HepG2 (cell line): ENCODE data around the gene ABO. TPM values are rescaled to one million over a fixed set of nuclear protein-coding genes. Genes with fewer than 3 reads are reported as not detected.

ENCODE experiments used
- ATAC-seq: fragments of 200-7000 bp; cut with Tn5 transposase; 3 replicates; pipeline ENCODE4 v1.9.1; 2020; ENCODE audit warnings: mild to moderate bottlenecking, moderate library complexity
- BruUV-seq: library from RNA; stranded (reverse); fragments of 400-500 nt; replicated peaks from 2 replicates; lab custom pipeline; 2021; lab: Mats Ljungman, UMichigan
- CTCF ChIA-PET: fragments of 300-600 bp; formaldehyde crosslinking; extraction: SDS; loops from one replicate; lab custom pipeline; 2021; ENCODE audit warnings: low total read pairs, inconsistent platforms, low intra/inter-chr PET ratio; lab: Yijun Ruan, JAX
- POLR2A ChIA-PET: fragments of 350-600 bp; sonication (Branson Sonifier 250); formaldehyde crosslinking; loops from one replicate; lab custom pipeline; 2020; ENCODE audit warnings: antibody characterized with exemption, inconsistent platforms; lab: Yijun Ruan, JAX
- DNase-seq: peaks from one replicate; pipeline ENCODE4 v3.0.0-alpha.2; 2015; ENCODE audit warnings: low spot score
- FAIRE-seq: peaks from 3 replicates; lab custom pipeline; 2011; peaks lifted over from hg19 to GRCh38; lab: Jason Lieb, UNC
- H2AFZ ChIP-seq: one replicate; pipeline ENCODE4 v1.6.1; 2011; ENCODE audit warnings: low read length, inconsistent platforms
- H3K27ac ChIP-seq: fragments of 300-600 bp; 3 replicates; pipeline ENCODE4 v1.8.0; 2011; ENCODE audit warnings: mixed run types, mild to moderate bottlenecking, mixed read lengths, low read length, inconsistent platforms; ENCODE audit not compliant: insufficient read depth; ENCODE audit errors: extremely low read length
- H3K27me3 ChIP-seq, 2 experiments: fragments of 200-600 bp in 1 of 2; 2 replicates in 1 of 2; 3 replicates in 1 of 2; pipeline versions ENCODE4 v1.6.0 to v1.8.0; 2011; ENCODE audit warnings: low read length in 2 of 2, mild to moderate bottlenecking in 2 of 2, moderate library complexity in 2 of 2, inconsistent platforms in 1 of 2; ENCODE audit not compliant: insufficient read depth in 2 of 2, control insufficient read depth in 1 of 2
- H3K36me3 ChIP-seq, 2 experiments: fragments of 200-600 bp in 1 of 2; replicated peaks in 1 of 2; 2 replicates in 1 of 2; 3 replicates in 1 of 2; pipeline versions ENCODE4 v1.5.1 to v1.8.0; 2011; ENCODE audit warnings: low read length in 2 of 2, inconsistent platforms in 1 of 2; ENCODE audit not compliant: insufficient read depth in 2 of 2, control insufficient read depth in 1 of 2
- H3K4me1 ChIP-seq: 2 replicates; pipeline ENCODE4 v1.5.1; 2012; ENCODE audit warnings: low read length, inconsistent platforms; ENCODE audit not compliant: insufficient read depth
- H3K4me2 ChIP-seq: 2 replicates; pipeline ENCODE4 v1.6.0; 2011; ENCODE audit warnings: low read depth, low read length, inconsistent platforms
- H3K4me3 ChIP-seq, 3 experiments: fragments of 200-600 bp in 1 of 3; sonication (generic), shearing (Covaris generic) in 1 of 3; replicated peaks in 1 of 3; 2 replicates each; pipeline ENCODE4 v1.5.1; 2011 to 2016; ENCODE audit warnings: low read length in 3 of 3, inconsistent platforms in 2 of 3, low read depth in 2 of 3, mild to moderate bottlenecking in 2 of 3, control low read depth in 1 of 3, mixed read lengths in 1 of 3; ENCODE audit not compliant: insufficient read depth in 1 of 3
- H3K79me2 ChIP-seq: one replicate; pipeline ENCODE4 v1.6.1; 2011; ENCODE audit warnings: low read length, inconsistent platforms; ENCODE audit not compliant: insufficient read depth
- H3K9ac ChIP-seq: 2 replicates; pipeline ENCODE4 v1.6.0; 2011; ENCODE audit warnings: mild to moderate bottlenecking, low read depth, low read length, inconsistent platforms; ENCODE audit not compliant: insufficient read depth
- H3K9me3 ChIP-seq: 2 replicates; pipeline ENCODE4 v1.5.1; 2012; ENCODE audit warnings: mild to moderate bottlenecking, low read length
- H4K20me1 ChIP-seq: 2 replicates; pipeline ENCODE4 v1.6.0; 2011; ENCODE audit warnings: inconsistent platforms, mild to moderate bottlenecking, low read length, moderate library complexity; ENCODE audit not compliant: insufficient read depth
- BATF2 ChIP-seq: sonication (generic); formaldehyde crosslinking; IDR thresholded peaks from 2 replicates; pipeline ENCODE4 v1.8.0; 2022; ENCODE audit warnings: mild to moderate bottlenecking, missing genetic modification reagents, moderate library complexity
- GMEB2 ChIP-seq: IDR thresholded peaks from 2 replicates; pipeline ENCODE4 v1.6.1; 2016; ENCODE audit warnings: missing biosample characterization, missing genetic modification reagents, low read depth
- ISL2 ChIP-seq: sonication (generic); formaldehyde crosslinking; IDR thresholded peaks from 2 replicates; pipeline ENCODE4 v1.5.0; 2020; ENCODE audit warnings: missing genetic modification reagents
- JDP2 ChIP-seq: sonication (generic); formaldehyde crosslinking; IDR thresholded peaks from 2 replicates; pipeline ENCODE4 v1.8.1; 2022; ENCODE audit warnings: missing genetic modification reagents, borderline replicate concordance
- KDM2A ChIP-seq: sonication (generic); formaldehyde crosslinking; IDR thresholded peaks from 2 replicates; pipeline ENCODE4 v1.4.0; 2020; ENCODE audit warnings: low read depth, missing genetic modification reagents, borderline replicate concordance
- KLF13 ChIP-seq: sonication (generic); formaldehyde crosslinking; IDR thresholded peaks from 2 replicates; pipeline ENCODE4 v1.4.0; 2020; ENCODE audit warnings: mild to moderate bottlenecking, missing genetic modification reagents
- NFE2 ChIP-seq: sonication (generic); formaldehyde crosslinking; IDR thresholded peaks from 2 replicates; pipeline ENCODE4 v1.4.0; 2020; ENCODE audit warnings: missing genetic modification reagents
- NFKB2 ChIP-seq: sonication (generic); formaldehyde crosslinking; IDR thresholded peaks from 2 replicates; pipeline ENCODE4 v1.4.0; 2020; ENCODE audit warnings: missing genetic modification reagents, borderline replicate concordance
- RAD21 ChIP-seq: fragments of 450-650 bp; formaldehyde crosslinking; IDR thresholded peaks from 2 replicates; pipeline ENCODE4 v1.5.0; 2020; ENCODE audit warnings: mild to moderate bottlenecking
- SP4 ChIP-seq: sonication (generic); formaldehyde crosslinking; IDR thresholded peaks from 2 replicates; pipeline ENCODE4 v1.8.1; 2023; ENCODE audit warnings: mild to moderate bottlenecking, missing genetic modification reagents
- TCF7 ChIP-seq: sonication (generic); IDR thresholded peaks from 2 replicates; pipeline ENCODE4 v1.6.1; 2016; ENCODE audit warnings: antibody characterized with exemption, low read depth
- ZBTB44 ChIP-seq: sonication (generic); formaldehyde crosslinking; IDR thresholded peaks from 2 replicates; pipeline ENCODE4 v1.4.0; 2020; ENCODE audit warnings: missing genetic modification reagents
- ZMYM4 ChIP-seq: sonication (generic); formaldehyde crosslinking; IDR thresholded peaks from 2 replicates; pipeline ENCODE4 v1.8.1; 2023; ENCODE audit warnings: mild to moderate bottlenecking, missing genetic modification reagents
- ZNF616 ChIP-seq: sonication (generic); formaldehyde crosslinking; IDR thresholded peaks from 2 replicates; pipeline ENCODE4 v1.5.0; 2020; ENCODE audit warnings: low read depth, mild to moderate bottlenecking, missing genetic modification reagents
- ZNF749 ChIP-seq: sonication (generic); formaldehyde crosslinking; IDR thresholded peaks from 2 replicates; pipeline ENCODE4 v1.8.0; 2022; ENCODE audit warnings: mild to moderate bottlenecking, missing genetic modification reagents, moderate library complexity, borderline replicate concordance
- ZNF841 ChIP-seq: sonication (generic); formaldehyde crosslinking; IDR thresholded peaks from 2 replicates; pipeline ENCODE4 v1.8.1; 2023; ENCODE audit warnings: missing genetic modification reagents, borderline replicate concordance
- WGBS: methylation state at CpG from one replicate; pipeline ENCODE4 v1.1.6; 2017; ENCODE audit warnings: low lambda C conversion rate; 5-methylcytosine and 5-hydroxymethylcytosine counted together
- in situ Hi-C: cut with HindIII; loops from 2 replicates; pipeline ENCODE4 v1.10.0; 2017; ENCODE audit warnings: low pct_unique_long_range_greater_than_20kb; ENCODE audit not compliant: extremely low pct_ligation_motif_present
- intact Hi-C: fragments of 100-400 bp; cut with micrococcal nuclease; formaldehyde crosslinking; loops from one replicate; pipeline ENCODE4 v1.10.0; 2022; ENCODE audit not compliant: unreplicated experiment
- polyA plus RNA-seq, 8 experiments: library from polyadenylated mRNA; depleted of rRNA in 3 of 8; stranded (reverse) in 7 of 8; unstranded in 1 of 8; fragments of >200 nt; fragmentation: Illumina TruSeq in 4 of 8; extraction: Trizol in 4 of 8; gene quantifications; 2 replicates each; pipeline versions ENCODE4 v1.2.1 to v1.2.3, GENCODE V29; 2011 to 2016; ENCODE audit warnings: low read depth in 4 of 8, missing spikeins in 1 of 8, mixed read lengths in 1 of 8; ENCODE audit not compliant: insufficient read depth in 1 of 8
- total RNA-seq, 5 experiments: library from RNA; depleted of rRNA; stranded (reverse); fragments of >200 nt; fragmentation: Illumina TruSeq; extraction: Trizol; gene quantifications; 2 replicates each; pipeline ENCODE4 v1.2.3, GENCODE V29; 2016; ENCODE audit warnings: low read depth in 1 of 5

The ABO gene
- total and polyA plus RNA-seq, 2 of the 13 experiments (the other 11 are each of a cell fraction or from before 2014, with no cell fraction given) = not detected

- no peak overlapping the region for H3K4me3 ChIP-seq
- no peak for FAIRE-seq
- H3K9ac ChIP-seq = no peak overlapping the region
- intact Hi-C loops (no loop called here), in situ Hi-C loops (no loop called here)
- TF ChIP-seq JDP2 (CRISPR knock-in tag) (no peak), ZBTB44 (no peak), KDM2A (CRISPR knock-in tag) (no peak), ZNF749 (CRISPR knock-in tag) (no peak), ISL2 (CRISPR knock-in tag) (no peak), SP4 (CRISPR knock-in tag) (no peak), KLF13 (CRISPR knock-in tag) (no peak), GMEB2 (CRISPR knock-in tag) (no peak), NFKB2 (CRISPR knock-in tag) (no peak), ZNF841 (no peak), ZNF616 (CRISPR knock-in tag) (no peak), NFE2 (CRISPR knock-in tag) (no peak), RAD21 (no peak), TCF7 (no peak), ZMYM4 (CRISPR knock-in tag) (no peak), BATF2 (CRISPR knock-in tag) (no peak)
- no peaks in the 10 kb centered on the region for H3K79me2 ChIP-seq
- no peak overlapping the region for H2AFZ ChIP-seq
- H3K4me2 ChIP-seq = no peak overlapping the region
- DNase-seq = no peak
- peaks cover 16% of the 10 kb centered on the region for H3K4me1 ChIP-seq
- POLR2A ChIA-PET = no interaction called here
- no peak for ATAC-seq
- CTCF ChIA-PET = no interaction called here
- H3K36me3 ChIP-seq = no peaks in the 10 kb centered on the region
- H3K27ac ChIP-seq = no peak overlapping the region
- 0% methylated on average over 2 of the region's 2 CpGs for WGBS
- H4K20me1 ChIP-seq = no peaks in the 10 kb centered on the region
- BruUV-seq = no TSS peak
- peaks cover 20% of the 10 kb centered on the region for H3K9me3 ChIP-seq
- H3K27me3 ChIP-seq = peaks cover 0 to 2% of the 10 kb centered on the region in 2 experiments; a peak in 1 of 5 replicates
These were observed 11.5 kb upstream of the ABO start for GRCh38 chr9:133286523-133286922.
